Measurements from ENCODE around the gene NIN. TPM values are rescaled to one million over a fixed set of nuclear protein-coding genes. Genes with fewer than 3 reads are reported as not detected.

Gene NIN
- total RNA-seq, 1 donor: 33.4 TPM

DNA sequence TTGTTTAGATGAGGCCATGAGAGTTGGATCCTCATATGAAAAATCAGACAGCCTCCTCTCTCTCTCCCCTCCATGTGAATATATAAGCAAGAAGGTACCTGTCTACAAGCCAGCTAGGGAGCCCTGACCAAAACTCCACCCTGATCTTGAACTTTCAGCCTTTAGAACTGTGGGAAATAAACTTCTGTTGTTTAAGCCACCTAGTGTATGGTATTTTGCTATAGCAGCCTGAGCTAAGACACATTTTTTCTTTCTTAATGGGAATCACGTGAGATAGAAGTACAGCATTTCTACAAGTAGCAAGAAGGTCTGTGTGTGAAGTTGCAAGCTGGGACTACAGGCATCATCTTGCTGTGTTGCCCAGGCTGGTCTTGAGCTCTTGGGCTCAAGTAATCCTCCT lies 24.6 kb upstream of the NIN start:
- peak; percentile 43 for DNase-seq (ENCODE audit: low read depth)
- no peak for TF ChIP-seq CTCF (IDR thresholded peaks at IDR 0.05; ENCODE audit: insufficient read depth, low read length)
- no peak overlapping the region for H3K4me3 ChIP-seq (ENCODE audit: low read depth, low read length)

- no peak overlapping the region for H3K4me3 ChIP-seq (ENCODE audit: low read depth, low read length)
- no peak for DNase-seq (ENCODE audit: low read depth)
- TF ChIP-seq CTCF (IDR thresholded peaks at IDR 0.05; ENCODE audit: insufficient read depth, low read length): no peak
Observed at GRCh38 chr14:50854521-50854920, 23.6 kb upstream of the NIN start.

DNA sequence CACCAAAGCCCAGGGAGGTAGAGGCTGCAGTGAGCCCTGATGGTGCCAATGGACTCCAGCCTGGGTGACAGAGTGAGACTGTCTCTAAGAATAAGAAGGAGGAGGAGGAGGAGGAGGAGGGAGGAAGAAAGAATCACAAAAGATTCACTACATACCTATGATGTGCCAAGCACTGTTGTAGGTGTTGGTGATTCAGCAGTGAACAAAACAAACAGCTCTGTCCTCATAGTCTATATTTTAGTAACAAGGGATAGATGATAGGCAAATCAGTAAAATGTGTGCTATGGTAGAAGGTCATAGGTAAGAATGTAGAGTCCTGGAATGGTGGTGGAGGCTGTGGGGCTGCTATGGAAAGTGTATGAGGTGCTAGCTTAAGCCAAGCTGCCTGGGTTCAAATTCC lies 22.9 kb upstream of the NIN start:
- no peak overlapping the region for H3K4me3 ChIP-seq (ENCODE audit: low read depth, low read length)
- TF ChIP-seq CTCF (IDR thresholded peaks at IDR 0.05; ENCODE audit: insufficient read depth, low read length): no peak
- DNase-seq (ENCODE audit: low read depth): no peak

DNA sequence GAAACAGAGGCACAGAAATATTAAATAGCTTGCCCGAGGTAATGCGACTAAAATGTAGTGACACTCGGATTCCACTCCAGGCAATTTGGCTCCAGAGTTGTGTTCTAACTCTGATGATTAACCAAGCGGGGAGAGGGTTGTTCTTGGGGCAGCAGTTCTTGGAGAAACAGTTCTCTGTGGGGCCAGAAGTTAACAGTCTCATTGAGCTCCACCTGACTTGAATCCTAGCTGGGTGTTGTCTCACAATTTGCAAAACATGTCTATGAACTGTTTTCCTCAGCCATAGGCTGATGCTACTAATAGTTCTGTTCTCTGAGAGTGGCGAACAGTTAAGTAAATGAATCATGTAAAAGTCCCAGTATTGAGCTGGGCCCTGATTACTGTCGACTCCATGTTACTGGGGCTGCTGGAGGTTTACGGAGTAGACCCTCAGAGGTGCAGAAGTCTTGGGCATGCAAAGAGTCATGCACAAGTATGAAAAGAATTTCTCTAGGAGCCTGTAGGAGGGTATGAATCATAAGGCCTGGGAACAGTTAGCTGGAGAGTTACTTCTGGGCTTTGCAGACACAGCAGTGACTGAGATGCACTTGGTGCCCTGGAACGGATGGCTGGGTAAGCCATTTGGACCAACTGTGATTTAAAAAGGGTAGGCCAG lies 15.4 kb upstream of the NIN start:
- no peak for TF ChIP-seq CTCF (IDR thresholded peaks at IDR 0.05; ENCODE audit: insufficient read depth, low read length)
- peak; percentile 67 for DNase-seq (ENCODE audit: low read depth)
- no peak overlapping the region for H3K4me3 ChIP-seq (ENCODE audit: low read depth, low read length)

DNA sequence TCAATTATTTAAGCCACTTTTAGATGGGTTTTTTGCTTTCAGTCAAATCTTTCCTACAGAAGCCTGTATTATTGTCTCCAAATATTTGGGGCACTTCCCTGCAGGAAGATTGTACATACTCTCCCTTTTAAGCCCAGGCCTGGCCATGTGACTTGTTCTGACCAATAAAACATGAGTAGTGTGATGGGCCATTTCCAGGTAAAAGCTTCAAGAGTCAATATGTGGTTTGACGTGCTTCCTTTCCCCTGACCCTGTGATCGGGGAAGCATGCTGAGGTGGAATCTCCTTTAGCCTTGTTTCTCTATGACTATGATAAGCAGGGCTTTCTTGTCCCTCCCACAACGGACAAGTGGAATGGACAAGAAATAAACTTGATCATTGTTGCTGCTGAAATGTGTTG lies 14.2 kb upstream of the NIN start:
- TF ChIP-seq CTCF (IDR thresholded peaks at IDR 0.05; ENCODE audit: insufficient read depth, low read length): no peak
- DNase-seq (ENCODE audit: low read depth): no peak
- no peak overlapping the region for H3K4me3 ChIP-seq (ENCODE audit: low read depth, low read length)

GRCh38 chr14:50844391-50844790 lies 13.4 kb upstream of the NIN start:
- TF ChIP-seq CTCF (IDR thresholded peaks at IDR 0.05; ENCODE audit: insufficient read depth, low read length): no peak
- no peak overlapping the region for H3K4me3 ChIP-seq (ENCODE audit: low read depth, low read length)
- no peak for DNase-seq (ENCODE audit: low read depth)

DNA sequence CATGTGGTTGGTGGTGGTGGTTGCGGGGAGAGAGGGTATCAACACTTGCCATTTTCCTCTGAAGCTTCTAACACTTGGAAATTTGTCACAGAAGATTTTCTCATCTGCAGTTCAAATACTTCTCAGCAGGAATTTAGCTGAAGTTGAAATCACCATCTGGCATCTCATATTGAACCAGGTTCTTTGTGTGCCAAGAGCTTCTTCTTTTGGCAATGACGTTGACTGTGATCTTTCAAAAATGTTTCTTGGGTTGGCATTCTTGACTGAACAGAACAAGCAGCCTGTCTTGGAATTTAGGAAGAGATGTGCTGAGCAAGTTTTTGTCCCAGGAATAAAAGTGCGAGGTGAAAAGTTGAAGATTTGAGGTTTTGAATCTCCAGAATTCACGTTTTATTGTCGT lies 8.7 kb upstream of the NIN start:
- TF ChIP-seq CTCF (IDR thresholded peaks at IDR 0.05; ENCODE audit: insufficient read depth, low read length): no peak
- no peak overlapping the region for H3K4me3 ChIP-seq (ENCODE audit: low read depth, low read length)
- no peak for DNase-seq (ENCODE audit: low read depth)
